HG03175 (cell line): ENCODE data around the gene TBL3.
A peak's percentile ranks its signal among the peaks of the same experiment; 100 is the strongest.
"Not testable (repeated sequence)": the region's sequence is repeated elsewhere in the genome, so short reads cannot be mapped to it uniquely, and the experiment has no call there.

Experiments used
- ATAC-seq: cut with Tn5 transposase; IDR thresholded peaks from one replicate; pipeline ENCODE4 v1.9.1; 2021; ENCODE audit warnings: mild to moderate bottlenecking, moderate library complexity; ENCODE audit not compliant: unreplicated experiment

TBL3 gene

GRCh38 chr16:1998852-1999801 lies 27.3 kb downstream of the TBL3 start:
- no peak for ATAC-seq

- ATAC-seq = no peak
These were observed 28.1 kb downstream of the TBL3 start for GRCh38 chr16:1999866-2000514.

- no peak for ATAC-seq
These were observed 29.2 kb downstream of the TBL3 start for GRCh38 chr16:2001035-2001434.

GRCh38 chr16:2001456-2002355 lies 29.9 kb downstream of the TBL3 start:
- ATAC-seq = no peak

- no peak for ATAC-seq
These were observed 30.8 kb downstream of the TBL3 start for GRCh38 chr16:2002406-2003230.

- no peak for ATAC-seq
These were observed 31.5 kb downstream of the TBL3 start for GRCh38 chr16:2003231-2003826.

GRCh38 chr16:2003827-2004641 lies 32.2 kb downstream of the TBL3 start:
- peak; percentile 81 for ATAC-seq

- no peak for ATAC-seq
These were observed 33.1 kb downstream of the TBL3 start for GRCh38 chr16:2004795-2005517.

- ATAC-seq = no peak
These were observed 33.8 kb downstream of the TBL3 start for GRCh38 chr16:2005646-2006045.

GRCh38 chr16:2006317-2006716 lies 34.5 kb downstream of the TBL3 start:
- no peak for ATAC-seq

- ATAC-seq = no peak
These were observed 35.4 kb downstream of the TBL3 start for GRCh38 chr16:2007081-2007836.

GRCh38 chr16:2008009-2008526 lies 36.2 kb downstream of the TBL3 start:
- ATAC-seq = no peak

- no peak for ATAC-seq
These were observed 36.8 kb downstream of the TBL3 start for GRCh38 chr16:2008631-2009163.

- ATAC-seq = peak; percentile 45
These were observed 37.4 kb downstream of the TBL3 start for GRCh38 chr16:2009164-2009711.

GRCh38 chr16:2009791-2010510 lies 38.1 kb downstream of the TBL3 start, which contains the start of gene ZNF598:
TSS of gene ZNF598 (minus strand) at chr16:2009821.
- ATAC-seq = peak; percentile 85

GRCh38 chr16:2011726-2012125 lies 39.9 kb downstream of the TBL3 start:
- not testable (repeated sequence) for ATAC-seq
